ENCODE results near the gene HLA-DRA.

DNA sequence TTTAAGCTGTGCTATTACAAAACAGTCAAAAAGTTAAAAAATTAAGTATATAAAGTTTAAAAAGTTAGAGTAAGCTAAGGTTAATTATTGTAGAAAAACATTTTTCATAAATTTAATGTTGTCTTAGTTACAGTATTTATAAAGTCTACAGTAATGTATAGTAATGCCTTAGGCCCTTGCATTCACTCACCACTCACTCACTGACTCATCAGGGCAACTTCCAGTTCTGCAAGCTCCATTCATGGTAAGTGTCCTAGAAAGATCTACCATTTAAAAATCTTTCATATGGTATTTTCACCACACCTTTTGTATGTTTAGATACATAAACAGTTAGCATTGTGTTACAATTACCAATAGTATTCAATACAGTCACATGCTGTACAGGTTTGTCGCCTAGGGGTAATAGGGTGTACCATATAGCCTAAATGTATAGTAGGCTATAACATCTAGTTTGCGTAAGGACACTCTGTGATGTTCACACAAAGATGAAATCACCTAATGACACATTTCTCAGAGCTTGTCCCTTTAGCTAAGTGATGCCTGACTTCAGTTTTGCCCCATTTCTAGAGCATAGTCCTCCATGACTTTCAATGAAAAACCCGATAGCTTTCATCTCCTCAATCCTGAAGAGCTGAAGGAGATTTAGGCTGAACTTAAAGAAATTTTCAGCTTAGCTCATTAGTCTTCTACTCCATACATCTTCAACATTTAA is 14.9 kb upstream of the HLA-DRA start:
- TF ChIP-seq POLR2AphosphoS5 (IDR thresholded peaks at IDR 0.05; ENCODE audit: low read depth) (no peak), EZH2phosphoT487 (IDR thresholded peaks at IDR 0.05; ENCODE audit: unreplicated experiment) (no peak), EZH2 (IDR thresholded peaks at IDR 0.05; ENCODE audit: low read depth, unreplicated experiment) (no peak), JUNB (IDR thresholded peaks at IDR 0.05; ENCODE audit: unreplicated experiment) (no peak), CREB1 (CRISPR knock-in tag; IDR thresholded peaks at IDR 0.05; ENCODE audit: low read depth) (no peak), ZNF331 (CRISPR knock-in tag; IDR thresholded peaks at IDR 0.05; ENCODE audit: low read depth) (no peak)
- TF ChIP-seq, protein P1, sequence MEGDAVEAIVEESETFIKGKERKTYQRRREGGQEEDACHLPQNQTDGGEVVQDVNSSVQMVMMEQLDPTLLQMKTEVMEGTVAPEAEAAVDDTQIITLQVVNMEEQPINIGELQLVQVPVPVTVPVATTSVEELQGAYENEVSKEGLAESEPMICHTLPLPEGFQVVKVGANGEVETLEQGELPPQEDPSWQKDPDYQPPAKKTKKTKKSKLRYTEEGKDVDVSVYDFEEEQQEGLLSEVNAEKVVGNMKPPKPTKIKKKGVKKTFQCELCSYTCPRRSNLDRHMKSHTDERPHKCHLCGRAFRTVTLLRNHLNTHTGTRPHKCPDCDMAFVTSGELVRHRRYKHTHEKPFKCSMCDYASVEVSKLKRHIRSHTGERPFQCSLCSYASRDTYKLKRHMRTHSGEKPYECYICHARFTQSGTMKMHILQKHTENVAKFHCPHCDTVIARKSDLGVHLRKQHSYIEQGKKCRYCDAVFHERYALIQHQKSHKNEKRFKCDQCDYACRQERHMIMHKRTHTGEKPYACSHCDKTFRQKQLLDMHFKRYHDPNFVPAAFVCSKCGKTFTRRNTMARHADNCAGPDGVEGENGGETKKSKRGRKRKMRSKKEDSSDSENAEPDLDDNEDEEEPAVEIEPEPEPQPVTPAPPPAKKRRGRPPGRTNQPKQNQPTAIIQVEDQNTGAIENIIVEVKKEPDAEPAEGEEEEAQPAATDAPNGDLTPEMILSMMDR (conservative IDR thresholded peaks at IDR 0.05; ENCODE audit: low read depth in 2 of 2), result no peak
- TF ChIP-seq, protein P2, sequence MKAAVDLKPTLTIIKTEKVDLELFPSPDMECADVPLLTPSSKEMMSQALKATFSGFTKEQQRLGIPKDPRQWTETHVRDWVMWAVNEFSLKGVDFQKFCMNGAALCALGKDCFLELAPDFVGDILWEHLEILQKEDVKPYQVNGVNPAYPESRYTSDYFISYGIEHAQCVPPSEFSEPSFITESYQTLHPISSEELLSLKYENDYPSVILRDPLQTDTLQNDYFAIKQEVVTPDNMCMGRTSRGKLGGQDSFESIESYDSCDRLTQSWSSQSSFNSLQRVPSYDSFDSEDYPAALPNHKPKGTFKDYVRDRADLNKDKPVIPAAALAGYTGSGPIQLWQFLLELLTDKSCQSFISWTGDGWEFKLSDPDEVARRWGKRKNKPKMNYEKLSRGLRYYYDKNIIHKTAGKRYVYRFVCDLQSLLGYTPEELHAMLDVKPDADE (IDR thresholded peaks at IDR 0.05), result no peak

All from GM23338 (cell line).